Testis (tissue), 2 donors: ENCODE data around the gene EOGT.

ENCODE experiments used
- POLR2A ChIP-seq: fragments of 450-650 bp; IDR thresholded peaks from one replicate; pipeline ENCODE4 v1.6.1; 2017; ENCODE audit warnings: antibody characterized with exemption, mild to moderate bottlenecking, moderate library complexity
- TF ChIP-seq, protein P1 (sequence below), 3 experiments: fragments of 450-650 bp in 2 of 3; fragments of 200-600 bp in 1 of 3; sonication (generic) in 1 of 3; IDR thresholded peaks; one replicate each; pipeline ENCODE4 v1.5.1; 2016 to 2019; ENCODE audit warnings: antibody characterized with exemption in 3 of 3, mild to moderate bottlenecking in 2 of 3, moderate library complexity in 1 of 3

DNA sequence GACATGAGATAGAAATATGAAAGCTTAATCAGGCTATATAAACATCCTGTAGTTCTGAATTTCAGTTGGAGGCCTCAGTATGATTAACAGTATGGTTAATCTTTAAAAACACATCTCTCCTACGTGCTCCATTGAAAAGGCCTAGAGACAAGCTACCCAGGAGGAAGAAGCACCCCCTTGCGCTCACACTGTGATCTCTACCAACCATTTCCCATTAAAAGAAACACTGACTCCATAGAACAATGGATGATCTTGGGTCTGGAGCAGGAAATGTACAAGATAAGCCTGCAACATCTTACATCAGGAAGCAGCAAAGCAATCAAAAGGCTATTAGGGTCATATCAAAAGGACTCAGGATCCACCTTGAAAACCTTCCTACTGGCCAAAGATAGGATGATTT is 3.4 kb upstream of the EOGT start:
- TF ChIP-seq POLR2A = no peak
- TF ChIP-seq, protein P1, sequence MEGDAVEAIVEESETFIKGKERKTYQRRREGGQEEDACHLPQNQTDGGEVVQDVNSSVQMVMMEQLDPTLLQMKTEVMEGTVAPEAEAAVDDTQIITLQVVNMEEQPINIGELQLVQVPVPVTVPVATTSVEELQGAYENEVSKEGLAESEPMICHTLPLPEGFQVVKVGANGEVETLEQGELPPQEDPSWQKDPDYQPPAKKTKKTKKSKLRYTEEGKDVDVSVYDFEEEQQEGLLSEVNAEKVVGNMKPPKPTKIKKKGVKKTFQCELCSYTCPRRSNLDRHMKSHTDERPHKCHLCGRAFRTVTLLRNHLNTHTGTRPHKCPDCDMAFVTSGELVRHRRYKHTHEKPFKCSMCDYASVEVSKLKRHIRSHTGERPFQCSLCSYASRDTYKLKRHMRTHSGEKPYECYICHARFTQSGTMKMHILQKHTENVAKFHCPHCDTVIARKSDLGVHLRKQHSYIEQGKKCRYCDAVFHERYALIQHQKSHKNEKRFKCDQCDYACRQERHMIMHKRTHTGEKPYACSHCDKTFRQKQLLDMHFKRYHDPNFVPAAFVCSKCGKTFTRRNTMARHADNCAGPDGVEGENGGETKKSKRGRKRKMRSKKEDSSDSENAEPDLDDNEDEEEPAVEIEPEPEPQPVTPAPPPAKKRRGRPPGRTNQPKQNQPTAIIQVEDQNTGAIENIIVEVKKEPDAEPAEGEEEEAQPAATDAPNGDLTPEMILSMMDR (IDR thresholded peaks at IDR 0.05) = no peak
